ENCODE results near the gene MAD1L1. TPM values are rescaled to one million over a fixed set of nuclear protein-coding genes. Genes with fewer than 3 reads are reported as not detected.

The MAD1L1 gene
- total and polyA plus RNA-seq, 2 of the 8 experiments (the other 6 are each of a cell fraction or from before 2014, with no cell fraction given): 40.4 to 44.6 TPM

- H3K23me2 ChIP-seq (ENCODE audit: low read depth, low read length): no peaks in the 10 kb centered on the region
- POLR2A ChIA-PET (ENCODE audit: partially characterized antibody): no interaction called here
- 94% methylated on average over 36 of the region's 36 CpGs; no CpG with 5 or more reads in 1 of the 2 experiments for WGBS, 2 experiments (ENCODE audit: extremely low coverage in 1 of 2, insufficient coverage in 1 of 2, insufficient read length in 1 of 2, insufficient replicate concordance in 2 of 2, low coverage in 1 of 2, low lambda C conversion rate in 2 of 2, missing lambda C conversion rate in 1 of 2)
- no peak for TF ChIP-seq MAX (IDR thresholded peaks at IDR 0.05)
- TF ChIP-seq CBX5 (IDR thresholded peaks at IDR 0.05; ENCODE audit: low read depth, low read length): no peak
- TF ChIP-seq KDM1A (IDR thresholded peaks at IDR 0.05; ENCODE audit: borderline replicate concordance, low read length): no peak
- TF ChIP-seq POLR2AphosphoS5 (IDR thresholded peaks at IDR 0.05; ENCODE audit: low read depth, low read length): no peak
- TF ChIP-seq EGR1 (IDR thresholded peaks at IDR 0.05; ENCODE audit: borderline replicate concordance, low read depth, low read length): no peak
- TF ChIP-seq TEAD4 (IDR thresholded peaks at IDR 0.05; ENCODE audit: low read depth, low read length): no peak
- TF ChIP-seq GTF2F1 (IDR thresholded peaks at IDR 0.05; ENCODE audit: borderline replicate concordance, low read depth, low read length): no peak
- no peak for TF ChIP-seq ZNF274 (IDR thresholded peaks at IDR 0.05; ENCODE audit: borderline replicate concordance, extremely low read depth, low read length)
- no peak for TF ChIP-seq TCF12 (IDR thresholded peaks at IDR 0.05; ENCODE audit: low read depth, low read length)
- TF ChIP-seq JUND (IDR thresholded peaks at IDR 0.05; ENCODE audit: low read length): no peak
- TF ChIP-seq RNF2 (IDR thresholded peaks at IDR 0.05; ENCODE audit: borderline replicate concordance, low read depth, low read length, missing control alignments, poor library complexity, severe bottlenecking): no peak
- no peak for TF ChIP-seq CEBPB (IDR thresholded peaks at IDR 0.05; ENCODE audit: low read depth, low read length)
- no peak for TF ChIP-seq TBP (IDR thresholded peaks at IDR 0.05; ENCODE audit: low read depth, low read length)
- no peak for TF ChIP-seq GABPA (IDR thresholded peaks at IDR 0.05; ENCODE audit: borderline replicate concordance, insufficient read depth, low read length)
Measured at GRCh38 chr7:1968397-1969111, 264.2 kb downstream of the MAD1L1 start.

More at GRCh38 chr7:1968397-1969111, 264.2 kb downstream of the MAD1L1 start:
- Histone ChIP-seq H3K23ac (ENCODE audit: insufficient read length) (no peak overlapping the region), H3K56ac (replicated peaks; ENCODE audit: insufficient read length, low read depth, low read length) (no peak overlapping the region), H3K27ac (ENCODE audit: low read depth, low read length) (no peak overlapping the region), H3K4me1 (replicated peaks in 1 of 4; ENCODE audit: control insufficient read depth in 3 of 4, insufficient read depth in 4 of 4, low read length in 3 of 4) (no peaks in the 10 kb centered on the region), H4K20me1 (replicated peaks in 1 of 2; ENCODE audit: control insufficient read depth in 1 of 2, insufficient read depth in 2 of 2, low read length in 2 of 2) (peaks cover 3 to 7% of the 10 kb centered on the region in 2 experiments), H3K79me1 (ENCODE audit: low read depth, low read length) (no peaks in the 10 kb centered on the region), H3K36me3 (ENCODE audit: control insufficient read depth in 2 of 4, insufficient read depth in 4 of 4, low read length in 3 of 4) (no peaks in the 10 kb centered on the region), H4K5ac (ENCODE audit: insufficient read length, low read depth, low read length) (no peak overlapping the region), H4K91ac (replicated peaks; ENCODE audit: insufficient read length, low read length) (no peak overlapping the region), H3K27me3 (replicated peaks in 1 of 4; ENCODE audit: control insufficient read depth in 3 of 4, extremely low read depth in 1 of 4, insufficient read depth in 3 of 4, low read length in 3 of 4) (no peaks in the 10 kb centered on the region), H3K4me2 (ENCODE audit: insufficient read depth in 1 of 2, low read depth in 2 of 2, low read length in 2 of 2) (no peak overlapping the region), H4K8ac (ENCODE audit: extremely low read depth, insufficient read depth, low read length) (0 out of 2 replicates have a peak overlapping the region, but pooled peaks have one; percentile 35), H3K9ac (replicated peaks in 1 of 4; ENCODE audit: extremely low read depth in 1 of 4, low read depth in 3 of 4, low read length in 3 of 4) (no peak overlapping the region), H3K79me2 (ENCODE audit: control insufficient read depth in 1 of 2, insufficient read depth in 2 of 2, low read length in 2 of 2) (no peaks in the 10 kb centered on the region), H3K9me3 (ENCODE audit: insufficient read depth in 2 of 2, low read depth in 1 of 2, low read length in 1 of 2) (no peaks in the 10 kb centered on the region), H2AFZ (ENCODE audit: low read length) (no peak overlapping the region), H3K18ac (ENCODE audit: extremely low read depth, low read length) (no peak overlapping the region), H2BK120ac (replicated peaks; ENCODE audit: low read depth, low read length) (no peak overlapping the region), H3K4ac (replicated peaks; ENCODE audit: insufficient read length, low read depth, low read length) (no peak overlapping the region), H2BK15ac (ENCODE audit: low read length) (no peak overlapping the region), H2BK20ac (ENCODE audit: low read length) (no peak overlapping the region), H3K14ac (ENCODE audit: insufficient read length) (no peak overlapping the region), H2BK5ac (ENCODE audit: low read depth, low read length) (no peak overlapping the region), H2BK12ac (ENCODE audit: low read depth, low read length) (no peak overlapping the region), H2AK5ac (ENCODE audit: low read depth, low read length) (no peak overlapping the region), H3K4me3 (ENCODE audit: extremely low read depth in 1 of 4, insufficient read depth in 2 of 4, low read depth in 3 of 4, low read length in 4 of 4) (no peak overlapping the region)
- CTCF ChIA-PET (ENCODE audit: partially characterized antibody): interaction anchor here (0.6 to 1.4 kb wide), 2 partner anchors 10 to 397 kb away, joined by 3 to 5 read pairs; no protein-coding TSS in a partner anchor
- DNase-seq (ENCODE audit: low read depth in 1 of 2, low spot score in 2 of 2): no peak
- FAIRE-seq: no peak
